Stimulated activated CD8-positive, alpha-beta memory T cell treated with anti-CD3 and anti-CD28 coated beads, Interleukin-15, amount 100 ng/mL, for 48 hours (primary cell): ENCODE results near the gene ANKRD44.

Source experiments
- DNase-seq, 2 donors: peaks; one replicate each; pipeline ENCODE4 v3.0.0-alpha.2; 2020; ENCODE audit warnings: low read depth in 2 of 2

Gene ANKRD44

DNA sequence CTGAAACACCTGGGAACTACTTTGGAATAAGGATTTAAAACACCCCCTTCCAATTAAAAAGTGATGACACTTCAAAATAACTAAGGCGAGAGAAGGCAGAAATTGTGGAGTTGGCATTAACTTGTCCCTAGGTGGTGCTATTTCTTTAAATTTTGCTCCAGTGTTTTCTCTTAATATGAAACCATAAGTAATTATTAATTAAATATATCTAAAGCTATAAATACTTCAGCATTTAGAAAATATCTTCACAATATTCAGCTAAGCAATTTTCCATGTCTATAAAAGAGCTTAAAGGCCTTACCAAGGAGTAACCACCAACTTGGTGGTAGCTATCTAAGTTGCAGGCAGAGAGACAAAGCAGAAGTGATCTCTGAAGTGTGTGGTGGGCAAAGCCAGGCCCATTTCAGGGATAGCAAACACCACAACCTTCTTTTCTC, 197.3 kb downstream of the ANKRD44 start:
- DNase-seq, result no peak

- DNase-seq, result no peak
Measured at GRCh38 chr2:197109326-197109725, 201.3 kb downstream of the ANKRD44 start.

GRCh38 chr2:197108758-197109157, 201.8 kb downstream of the ANKRD44 start:
- no peak for DNase-seq

GRCh38 chr2:197107291-197108269, 203.0 kb downstream of the ANKRD44 start:
- no peak for DNase-seq

- no peak for DNase-seq
Measured at GRCh38 chr2:197103363-197103762, 207.2 kb downstream of the ANKRD44 start.

DNA sequence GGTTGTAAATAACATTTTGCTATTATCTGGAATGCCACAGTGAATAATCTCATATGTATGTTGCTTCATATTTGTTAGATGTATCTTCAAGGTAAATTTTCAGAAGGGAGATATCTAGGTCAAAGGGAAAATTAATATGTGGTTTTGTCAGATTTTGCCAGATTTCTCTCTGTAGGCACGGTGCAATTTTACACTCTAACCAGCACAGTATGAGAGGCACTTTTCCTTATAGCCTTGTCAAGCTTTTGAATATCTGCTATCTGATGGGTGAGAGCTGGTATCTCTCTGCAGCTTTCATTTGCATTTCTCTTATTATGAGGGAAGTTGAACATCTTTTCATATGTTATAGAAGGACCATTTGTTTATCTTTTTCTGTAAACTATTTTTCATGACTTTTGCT, 208.3 kb downstream of the ANKRD44 start:
- no peak for DNase-seq

DNA sequence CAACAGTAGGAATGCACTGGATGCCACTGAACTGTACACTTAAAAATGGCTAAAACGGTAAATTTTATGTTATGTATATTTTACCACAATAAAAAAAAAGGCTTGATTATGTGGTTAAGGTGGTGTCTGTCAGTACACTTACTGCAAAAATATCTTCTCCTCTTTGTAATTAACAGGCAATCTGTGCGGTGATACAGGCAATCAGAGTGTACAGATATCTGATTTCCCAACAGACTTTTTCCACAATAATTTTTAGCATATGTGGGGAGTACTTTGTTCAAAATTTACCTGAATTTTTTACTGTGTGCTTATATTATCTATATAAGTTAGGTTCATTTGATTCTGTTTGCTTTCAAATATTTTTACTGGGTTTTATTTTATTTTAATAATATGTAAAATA, 209.1 kb downstream of the ANKRD44 start:
- DNase-seq, result no peak

GRCh38 chr2:197097578-197098366, 212.8 kb downstream of the ANKRD44 start:
- DNase-seq, result no peak

GRCh38 chr2:197096649-197097048, 213.9 kb downstream of the ANKRD44 start:
- no peak for DNase-seq

DNA sequence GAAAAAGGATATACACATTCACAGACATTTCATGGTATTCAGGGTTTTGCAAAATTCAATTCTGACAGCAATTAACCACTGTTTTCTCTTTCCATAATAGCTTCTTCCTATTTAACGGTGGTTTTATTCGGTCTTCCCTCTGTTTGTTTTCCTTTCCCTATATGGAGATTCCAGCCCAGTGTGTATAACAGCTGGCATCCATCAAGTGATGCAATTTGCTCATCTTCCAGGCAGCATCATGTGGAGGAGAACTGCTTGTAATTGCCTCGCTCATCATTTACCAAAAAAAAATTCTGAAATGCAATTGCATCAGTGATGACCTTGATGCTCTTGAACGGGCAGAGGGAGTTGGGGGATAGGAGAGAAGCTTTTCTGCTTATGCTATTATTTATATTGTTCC, 218.1 kb downstream of the ANKRD44 start:
- DNase-seq, result no peak

DNA sequence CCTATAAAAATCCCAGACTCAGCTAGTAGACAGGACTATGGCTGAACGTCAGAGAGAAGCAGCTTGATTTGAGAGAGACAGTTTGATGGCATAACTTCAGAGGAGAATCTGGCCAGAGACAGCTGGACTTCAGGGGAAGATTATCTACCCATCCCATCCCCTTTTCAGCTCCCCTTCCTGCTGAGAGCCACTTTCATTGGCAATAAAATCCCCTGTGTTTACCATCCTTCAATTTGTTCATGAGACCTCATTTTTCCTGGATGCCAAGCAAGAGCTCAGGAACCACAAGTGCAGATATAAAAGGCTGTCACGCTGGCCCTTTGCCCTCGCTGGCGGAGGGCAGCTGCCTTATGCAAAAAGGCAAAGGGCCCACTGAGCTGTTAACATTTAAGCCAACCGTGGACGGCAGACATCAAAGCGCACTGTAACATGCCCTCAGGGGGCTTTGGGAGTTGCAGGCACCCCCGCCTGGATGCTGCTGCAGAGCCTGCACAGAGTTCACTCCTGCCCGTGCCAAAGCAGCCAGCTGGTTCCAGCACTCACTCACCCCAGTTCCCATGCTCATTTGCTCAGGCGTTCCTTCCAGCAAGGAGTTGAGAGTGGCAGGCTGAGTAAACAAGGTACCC, 219.7 kb downstream of the ANKRD44 start:
- DNase-seq, result no peak

GRCh38 chr2:197089655-197090054, 220.9 kb downstream of the ANKRD44 start:
- DNase-seq, result no peak

GRCh38 chr2:197088694-197089093, 221.9 kb downstream of the ANKRD44 start:
- no peak for DNase-seq

- DNase-seq, result no peak
Measured at GRCh38 chr2:197086500-197086899, 224.1 kb downstream of the ANKRD44 start.

- DNase-seq, result no peak
Measured at GRCh38 chr2:197085665-197086064, 224.9 kb downstream of the ANKRD44 start.

- DNase-seq, result no peak
Measured at GRCh38 chr2:197081294-197081693, 229.3 kb downstream of the ANKRD44 start.

DNA sequence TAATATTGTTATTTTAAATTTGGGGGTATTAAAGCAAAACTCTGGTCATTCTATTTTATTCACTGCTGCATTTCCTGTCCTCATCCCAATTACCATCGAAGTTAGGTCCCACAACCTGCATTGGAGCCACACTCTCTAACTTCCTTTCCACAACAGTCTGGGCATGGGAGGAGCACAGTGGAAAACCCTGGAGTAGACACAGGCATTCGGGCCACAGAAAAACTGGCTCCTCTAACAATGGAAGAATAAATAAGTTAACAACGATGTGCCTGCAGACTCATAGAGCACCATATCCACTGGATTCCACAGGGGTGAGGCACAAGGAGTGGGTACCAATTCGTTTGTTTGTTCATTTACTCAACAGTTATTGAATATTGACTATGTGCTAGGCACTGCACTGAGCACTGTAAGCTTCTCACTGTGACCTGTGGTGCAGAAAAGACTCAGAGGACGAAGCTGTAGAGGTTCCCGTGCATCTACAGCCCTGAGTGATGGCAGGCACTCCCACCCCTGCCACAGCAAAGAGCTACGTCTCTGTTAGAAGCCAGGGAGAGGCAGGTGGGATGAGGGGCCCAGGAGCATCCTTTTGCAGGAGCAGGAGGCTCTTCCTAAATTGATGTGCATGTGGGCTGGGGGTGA, 229.9 kb downstream of the ANKRD44 start:
- DNase-seq, result no peak

- DNase-seq, result no peak
Measured at GRCh38 chr2:197079832-197080555, 230.6 kb downstream of the ANKRD44 start.

DNA sequence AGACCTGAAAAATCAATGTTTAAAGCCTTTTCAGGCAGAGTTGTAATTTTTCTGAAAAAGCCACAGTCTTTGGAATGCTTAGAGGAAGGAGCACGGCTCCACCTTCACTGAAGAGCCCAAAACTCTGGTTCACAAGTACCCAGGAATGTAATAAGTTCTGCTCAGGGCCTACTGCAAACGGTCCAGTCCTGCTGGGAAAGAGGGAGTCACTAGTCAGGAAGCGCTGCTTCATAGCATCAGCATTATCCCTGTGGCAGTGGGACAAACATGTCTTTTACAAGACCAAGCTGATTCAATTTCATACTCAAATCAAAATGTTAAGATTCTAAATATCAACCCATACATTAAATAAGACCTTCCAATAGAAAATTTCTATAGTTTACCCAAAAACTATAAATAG, 231.2 kb downstream of the ANKRD44 start:
- no peak for DNase-seq

- no peak for DNase-seq
Measured at GRCh38 chr2:197078535-197078934, 232.0 kb downstream of the ANKRD44 start.

GRCh38 chr2:197077336-197077735, 233.2 kb downstream of the ANKRD44 start:
- no peak for DNase-seq
